ENCODE data around the gene HTR2C.

DNA sequence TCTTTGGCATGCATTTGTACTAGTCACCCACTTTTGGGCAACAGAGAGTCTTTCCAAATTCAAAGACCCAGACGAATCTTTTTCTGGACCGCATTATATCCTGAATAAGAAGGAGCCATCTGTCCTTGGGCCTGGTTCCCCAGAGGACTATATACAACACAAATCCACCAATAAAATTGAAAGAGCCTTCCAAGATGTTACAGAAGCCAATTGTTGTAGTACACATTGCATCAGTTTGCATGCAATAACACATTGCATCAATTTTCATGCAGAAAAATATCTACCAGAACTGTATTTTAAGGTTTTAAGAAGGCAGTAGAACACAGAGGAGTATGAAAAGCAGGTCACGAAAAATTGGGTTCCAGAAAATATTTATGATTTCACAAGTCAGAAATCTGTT, 203.2 kb downstream of the HTR2C start:
- TF ChIP-seq, protein P1, sequence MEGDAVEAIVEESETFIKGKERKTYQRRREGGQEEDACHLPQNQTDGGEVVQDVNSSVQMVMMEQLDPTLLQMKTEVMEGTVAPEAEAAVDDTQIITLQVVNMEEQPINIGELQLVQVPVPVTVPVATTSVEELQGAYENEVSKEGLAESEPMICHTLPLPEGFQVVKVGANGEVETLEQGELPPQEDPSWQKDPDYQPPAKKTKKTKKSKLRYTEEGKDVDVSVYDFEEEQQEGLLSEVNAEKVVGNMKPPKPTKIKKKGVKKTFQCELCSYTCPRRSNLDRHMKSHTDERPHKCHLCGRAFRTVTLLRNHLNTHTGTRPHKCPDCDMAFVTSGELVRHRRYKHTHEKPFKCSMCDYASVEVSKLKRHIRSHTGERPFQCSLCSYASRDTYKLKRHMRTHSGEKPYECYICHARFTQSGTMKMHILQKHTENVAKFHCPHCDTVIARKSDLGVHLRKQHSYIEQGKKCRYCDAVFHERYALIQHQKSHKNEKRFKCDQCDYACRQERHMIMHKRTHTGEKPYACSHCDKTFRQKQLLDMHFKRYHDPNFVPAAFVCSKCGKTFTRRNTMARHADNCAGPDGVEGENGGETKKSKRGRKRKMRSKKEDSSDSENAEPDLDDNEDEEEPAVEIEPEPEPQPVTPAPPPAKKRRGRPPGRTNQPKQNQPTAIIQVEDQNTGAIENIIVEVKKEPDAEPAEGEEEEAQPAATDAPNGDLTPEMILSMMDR (IDR thresholded peaks at IDR 0.05; ENCODE audit: low read depth, low read length) = no peak
- no peak for TF ChIP-seq EZH2phosphoT487 (IDR thresholded peaks at IDR 0.05; ENCODE audit: low read depth)

All from OCI-LY3 (cell line).